Neutrophil (primary cell): ENCODE measurements around the gene VAMP3.

Source experiments
- H3K27ac ChIP-seq: fragments of 200-600 bp; sonication (generic); 2 replicates; pipeline ENCODE4 v1.5.1; 2016; ENCODE audit warnings: mild to moderate bottlenecking, moderate library complexity
- H3K27me3 ChIP-seq: fragments of 200-600 bp; sonication (generic); 2 replicates; pipeline ENCODE4 v1.6.0; 2016; ENCODE audit warnings: mild to moderate bottlenecking
- H3K36me3 ChIP-seq: fragments of 200-600 bp; sonication (generic); 2 replicates; pipeline ENCODE4 v1.5.1; 2017
- H3K4me1 ChIP-seq, 2 experiments: fragments of 200-600 bp in 1 of 2; sonication (generic) in 1 of 2; 1 replicate in 1 of 2; 2 replicates in 1 of 2; pipeline versions ENCODE4 v1.5.1 to v1.6.1; 2013 to 2016; ENCODE audit warnings: low read depth in 1 of 2, low read length in 1 of 2, mild to moderate bottlenecking in 1 of 2, moderate library complexity in 1 of 2; ENCODE audit not compliant: control insufficient read depth in 1 of 2, insufficient read depth in 1 of 2
- H3K4me3 ChIP-seq, 2 experiments: fragments of 200-600 bp in 1 of 2; sonication (generic) in 1 of 2; 1 replicate in 1 of 2; 2 replicates in 1 of 2; pipeline ENCODE4 v1.5.1; 2013 to 2016; ENCODE audit warnings: low read depth in 1 of 2, low read length in 1 of 2, mild to moderate bottlenecking in 1 of 2, moderate library complexity in 1 of 2
- H3K9me3 ChIP-seq: fragments of 200-600 bp; sonication (generic); 2 replicates; pipeline ENCODE4 v1.5.1; 2016
- CTCF ChIP-seq: fragments of 200-600 bp; sonication (generic); IDR thresholded peaks from 2 replicates; pipeline ENCODE4 v1.5.1; 2016; ENCODE audit warnings: antibody characterized with exemption

VAMP3 gene

DNA sequence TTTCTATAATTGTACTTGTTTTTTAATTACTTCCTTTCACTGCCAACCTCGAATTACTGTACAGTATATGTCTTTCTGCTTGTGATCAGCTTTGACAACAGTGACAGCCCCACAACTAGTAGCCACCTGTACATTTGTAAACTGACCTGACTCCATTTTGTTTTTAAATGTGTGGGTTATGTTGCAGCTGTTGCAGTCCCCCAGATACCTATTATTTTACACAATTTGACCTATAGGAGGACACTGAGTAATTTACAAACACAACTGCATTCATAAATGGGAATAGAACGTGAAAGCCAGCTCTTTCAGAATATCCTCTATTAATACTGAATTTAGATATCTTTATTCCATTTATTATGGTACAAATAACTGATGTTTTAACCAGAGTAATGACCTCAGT lies 2.5 kb upstream of the VAMP3 start:
- no peak overlapping the region for H3K4me3 ChIP-seq
- TF ChIP-seq CTCF: no peak

DNA sequence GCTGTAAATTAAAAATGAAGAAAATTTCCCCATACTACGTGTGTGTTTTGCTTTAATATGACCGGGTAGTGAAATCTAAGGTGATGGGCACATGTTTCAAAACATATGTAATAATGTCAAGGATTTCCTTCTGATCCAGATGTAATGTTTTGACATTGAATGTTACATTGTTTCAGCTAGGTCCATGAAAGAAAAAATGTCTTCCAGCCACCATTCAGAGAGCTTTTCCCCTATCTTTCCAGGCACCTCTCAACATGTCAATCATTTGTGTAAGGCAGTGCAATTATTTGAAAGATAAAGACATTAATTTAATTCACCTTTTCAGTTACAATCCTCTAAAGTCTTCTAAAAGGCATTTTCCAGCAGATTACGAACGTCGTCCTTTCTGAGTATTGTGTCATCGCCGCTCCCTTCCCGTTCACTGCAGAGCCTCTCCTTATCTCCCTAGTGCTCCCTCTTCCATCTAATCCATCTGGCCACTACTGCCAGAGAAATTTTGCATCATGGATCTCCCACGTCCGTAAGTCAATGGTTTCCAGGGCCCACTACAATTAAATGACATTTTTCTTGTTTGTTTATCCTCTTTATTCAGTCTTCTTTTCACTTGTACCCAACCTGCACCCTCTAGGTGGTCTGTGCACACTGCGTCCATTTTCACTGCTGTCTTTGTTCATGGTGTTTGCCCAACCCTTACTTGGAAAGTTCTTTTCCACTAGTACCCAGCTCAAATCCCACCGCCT lies 1.3 kb upstream of the VAMP3 start:
- Histone ChIP-seq H3K27me3 (peaks cover 6% of the 10 kb centered on the region), H3K4me1 (peaks cover 39 to 42% of the 10 kb centered on the region in 2 experiments), H3K27ac (no peak overlapping the region), H3K36me3 (peaks cover 10% of the 10 kb centered on the region), H3K4me3 (peak overlapping the region in 1 of 2 experiments; percentile 87), H3K9me3 (no peaks in the 10 kb centered on the region)
- no peak for TF ChIP-seq CTCF

More for the DNA sequence above, 2.5 kb upstream of the VAMP3 start:
- Histone ChIP-seq H3K27me3 (peaks cover 6% of the 10 kb centered on the region), H3K27ac (no peak overlapping the region), H3K36me3 (peaks cover 6% of the 10 kb centered on the region), H3K9me3 (no peaks in the 10 kb centered on the region), H3K4me1 (peaks cover 26 to 29% of the 10 kb centered on the region in 2 experiments)

GRCh38 chr1:7770669-7770996 lies 463 bp upstream of the VAMP3 start:
- H3K27ac ChIP-seq: peak overlapping the region; percentile 98
- peaks cover 11% of the 10 kb centered on the region for H3K36me3 ChIP-seq
- peaks cover 6% of the 10 kb centered on the region for H3K27me3 ChIP-seq
- no peaks in the 10 kb centered on the region for H3K9me3 ChIP-seq
- peak overlapping the region; percentile 83 to 87 for H3K4me3 ChIP-seq
- peaks cover 46 to 48% of the 10 kb centered on the region in 2 experiments for H3K4me1 ChIP-seq
- no peak for TF ChIP-seq CTCF

DNA sequence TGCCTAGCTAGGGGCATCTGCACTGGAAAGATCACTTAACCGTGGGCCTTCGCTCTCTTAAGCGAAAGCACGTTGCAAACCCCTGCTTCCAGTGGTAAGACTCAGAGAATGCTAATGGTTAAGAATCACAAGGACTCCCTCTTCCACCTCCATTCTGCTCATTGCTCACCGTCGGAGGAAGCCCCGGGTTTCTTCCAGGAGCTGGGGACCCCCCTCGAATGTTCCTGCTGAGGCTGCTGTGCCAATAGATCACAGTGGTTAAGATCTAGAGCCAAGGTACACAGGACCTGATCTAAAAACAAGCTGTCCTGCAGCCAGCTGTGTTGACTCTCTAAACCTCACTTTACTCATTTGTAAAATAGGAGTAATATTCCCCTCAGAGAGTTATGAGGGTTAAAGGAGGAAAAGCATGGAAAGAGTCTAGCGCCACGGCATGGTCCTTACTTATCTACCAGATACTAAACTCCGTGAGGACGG lies 765 bp downstream of the VAMP3 start:
- Histone ChIP-seq H3K9me3 (no peaks in the 10 kb centered on the region), H3K4me3 (peak overlapping the region; percentile 83 to 87), H3K36me3 (peaks cover 14% of the 10 kb centered on the region), H3K27ac (peak overlapping the region; percentile 98), H3K4me1 (peaks cover 54% of the 10 kb centered on the region in 2 experiments), H3K27me3 (no peaks in the 10 kb centered on the region)
- TF ChIP-seq CTCF: no peak

DNA sequence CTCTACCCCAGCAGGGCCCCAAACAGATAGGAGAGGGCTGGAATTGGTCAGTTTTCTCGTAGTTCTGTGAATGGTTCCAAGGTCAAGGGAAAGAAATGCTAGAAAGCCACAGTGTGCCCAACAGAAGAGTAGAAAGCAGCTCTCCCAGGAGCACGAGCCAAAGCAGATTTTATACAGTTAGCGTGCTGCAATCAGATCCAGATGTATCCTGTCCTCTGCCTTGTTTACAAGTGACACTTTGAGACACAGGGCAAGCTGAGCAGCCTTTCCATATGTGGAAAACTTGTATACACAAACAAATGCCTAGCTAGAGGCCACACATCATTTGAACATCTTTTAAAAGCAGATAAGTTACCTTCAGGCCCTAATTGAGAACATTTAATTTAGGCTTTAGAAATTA lies 6.5 kb downstream of the VAMP3 start:
- no peak for TF ChIP-seq CTCF
- Histone ChIP-seq H3K4me1 (peaks cover 60 to 63% of the 10 kb centered on the region in 2 experiments), H3K4me3 (no peak overlapping the region), H3K27ac (peak overlapping the region; percentile 10), H3K9me3 (no peaks in the 10 kb centered on the region), H3K36me3 (peaks cover 58% of the 10 kb centered on the region), H3K27me3 (no peaks in the 10 kb centered on the region)
